Lower leg skin (tissue), 4 donors: ENCODE results near the gene SRSF11. TPM values are rescaled to one million over a fixed set of nuclear protein-coding genes. Genes with fewer than 3 reads are reported as not detected.
"Not testable (repeated sequence)": the region's sequence is repeated elsewhere in the genome, so short reads cannot be mapped to it uniquely, and the experiment has no call there.

ENCODE experiments used
- DNase-seq, 2 donors: peaks; one replicate each; pipeline ENCODE4 v3.0.0-alpha.2; 2019; ENCODE audit warnings: low spot score in 2 of 2
- H3K4me3 ChIP-seq: fragments of 200-600 bp; sonication (generic); 2 replicates; pipeline ENCODE4 v1.5.1; 2017; ENCODE audit warnings: mild to moderate bottlenecking, low read depth; ENCODE audit not compliant: poor library complexity, severe bottlenecking
- POLR2A ChIP-seq, 2 donors: fragments of 450-650 bp; IDR thresholded peaks; one replicate each; pipeline ENCODE4 v1.6.1; 2016 to 2017; ENCODE audit warnings: antibody characterized with exemption in 2 of 2, mild to moderate bottlenecking in 1 of 2, moderate library complexity in 1 of 2
- WGBS, 2 donors: methylation state at CpG; one replicate each; pipeline ENCODE4 v1.1.5; 2018; 5-methylcytosine and 5-hydroxymethylcytosine counted together
- intact Hi-C: fragments of 100-400 bp; cut with DNase I; formaldehyde crosslinking; loops from one replicate; pipeline ENCODE4 v1.15.0; 2023; ENCODE audit warnings: low total_unique reads
- total RNA-seq, 4 donors: library from RNA; depleted of rRNA; stranded (reverse); fragments of >200 nt; gene quantifications; one replicate each; pipeline ENCODE4 v1.1.0, GENCODE V29; 2016
- TF ChIP-seq, protein P1 (sequence below), 3 donors: fragments of 450-650 bp; IDR thresholded peaks; one replicate each; pipeline ENCODE4 v1.5.1; 2016; ENCODE audit warnings: antibody characterized with exemption in 3 of 3, mild to moderate bottlenecking in 3 of 3, moderate library complexity in 2 of 3

SRSF11 gene
- total RNA-seq, 4 donors from 2014 or later = 59.2 to 153 (median 98.7) TPM

DNA sequence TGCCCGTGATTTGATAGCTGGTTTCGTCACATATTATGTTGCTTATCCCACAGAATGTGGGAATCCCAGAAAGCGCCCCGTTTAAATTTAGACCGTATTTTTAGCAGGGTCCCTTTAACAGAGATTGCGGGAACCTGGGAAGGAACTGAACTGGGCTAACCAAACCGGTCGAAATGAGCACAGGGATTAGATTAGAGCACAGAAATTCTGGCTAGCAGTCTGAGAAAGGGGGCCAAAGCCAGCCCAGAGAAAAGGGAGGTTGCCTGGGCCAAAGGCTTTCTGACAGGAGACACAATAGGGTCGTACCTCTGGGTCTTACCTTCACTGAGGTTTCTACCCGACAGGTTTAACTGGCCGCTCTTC lies 16.1 kb upstream of the SRSF11 start:
- TF ChIP-seq, protein P1, sequence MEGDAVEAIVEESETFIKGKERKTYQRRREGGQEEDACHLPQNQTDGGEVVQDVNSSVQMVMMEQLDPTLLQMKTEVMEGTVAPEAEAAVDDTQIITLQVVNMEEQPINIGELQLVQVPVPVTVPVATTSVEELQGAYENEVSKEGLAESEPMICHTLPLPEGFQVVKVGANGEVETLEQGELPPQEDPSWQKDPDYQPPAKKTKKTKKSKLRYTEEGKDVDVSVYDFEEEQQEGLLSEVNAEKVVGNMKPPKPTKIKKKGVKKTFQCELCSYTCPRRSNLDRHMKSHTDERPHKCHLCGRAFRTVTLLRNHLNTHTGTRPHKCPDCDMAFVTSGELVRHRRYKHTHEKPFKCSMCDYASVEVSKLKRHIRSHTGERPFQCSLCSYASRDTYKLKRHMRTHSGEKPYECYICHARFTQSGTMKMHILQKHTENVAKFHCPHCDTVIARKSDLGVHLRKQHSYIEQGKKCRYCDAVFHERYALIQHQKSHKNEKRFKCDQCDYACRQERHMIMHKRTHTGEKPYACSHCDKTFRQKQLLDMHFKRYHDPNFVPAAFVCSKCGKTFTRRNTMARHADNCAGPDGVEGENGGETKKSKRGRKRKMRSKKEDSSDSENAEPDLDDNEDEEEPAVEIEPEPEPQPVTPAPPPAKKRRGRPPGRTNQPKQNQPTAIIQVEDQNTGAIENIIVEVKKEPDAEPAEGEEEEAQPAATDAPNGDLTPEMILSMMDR (IDR thresholded peaks at IDR 0.05) = no peak
- no peak for TF ChIP-seq POLR2A (IDR thresholded peaks at IDR 0.05)
- intact Hi-C loops = no loop called here
- WGBS, 2 donors = 0 to 1% methylated on average over 11 of the region's 11 CpGs
- peak overlapping the region; percentile 81 for H3K4me3 ChIP-seq
- DNase-seq = no peak

DNA sequence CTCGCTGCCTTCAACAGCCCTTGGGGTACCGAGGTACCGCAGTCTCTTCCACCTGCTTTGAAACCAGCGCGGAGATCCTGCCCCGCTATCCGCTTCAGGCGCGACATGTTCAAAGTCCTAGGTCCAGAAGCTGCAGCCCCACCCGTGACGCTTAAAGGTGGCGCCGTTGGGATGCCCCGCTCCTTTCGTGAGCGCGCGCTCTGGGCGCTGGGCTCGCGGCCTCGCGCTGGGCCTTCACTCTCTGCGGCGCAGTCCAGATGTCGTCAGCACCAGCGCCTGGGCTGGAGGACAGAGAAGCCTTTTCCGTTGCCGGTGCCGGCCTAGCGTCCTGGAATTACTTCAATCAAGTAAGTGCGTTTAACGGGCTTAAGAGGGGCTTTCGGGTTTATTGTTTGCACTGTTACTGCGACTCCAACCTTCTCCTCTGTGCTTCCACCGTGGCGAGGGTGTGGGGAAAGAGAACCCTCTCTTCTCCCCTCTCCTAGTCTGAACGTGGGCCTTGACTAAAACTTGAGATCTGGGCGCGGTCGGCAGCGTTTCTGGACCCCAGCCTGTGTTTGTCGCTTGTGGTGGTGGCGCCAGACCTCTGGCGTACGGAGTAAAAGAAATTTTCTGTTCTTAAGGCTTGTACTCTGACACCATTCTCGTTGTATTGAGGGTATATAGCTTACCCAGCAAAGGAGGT lies 15.6 kb upstream of the SRSF11 start, which contains the start of gene LRRC40:
Gene LRRC40 (minus strand): TSS at position 146 of the 685 bp plus-strand sequence. CDS start 39 bp downstream, at position 107.
- intact Hi-C loops = no loop called here
- WGBS, 2 donors = 0% methylated on average over 45 to 47 of the region's 47 CpGs
- TF ChIP-seq, protein P1 (IDR thresholded peaks at IDR 0.05) = peak in 1 of 3 donors; percentile 35
- TF ChIP-seq POLR2A (IDR thresholded peaks at IDR 0.05) = no peak
- peak within 1 kb of the TSS; percentile 81 for H3K4me3 ChIP-seq
- peak; percentile 95 to 99 for DNase-seq

DNA sequence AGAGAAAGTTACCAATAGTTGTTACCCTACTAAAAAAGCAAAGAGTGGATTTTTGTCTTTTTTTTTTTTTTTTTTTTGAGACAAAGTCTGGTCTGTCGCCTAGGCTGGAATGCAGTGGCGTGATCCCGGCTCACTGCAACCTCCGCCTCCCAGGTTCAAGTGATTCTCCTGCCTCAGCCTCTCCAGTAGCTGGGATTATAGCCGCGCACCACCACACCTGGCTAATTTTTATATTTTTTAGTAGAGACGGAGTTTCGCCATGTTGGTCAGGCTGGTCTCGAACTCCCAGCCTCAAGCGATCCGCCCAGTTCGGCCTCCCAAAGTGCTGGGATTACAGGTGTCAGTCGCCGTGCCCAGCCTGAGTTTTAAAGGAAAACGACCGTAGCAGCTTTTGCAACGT lies 14.3 kb upstream of the SRSF11 start:
- WGBS, 2 donors = 78 to 81% methylated on average over 17 of the region's 17 CpGs
- intact Hi-C loops, DNase-seq, H3K4me3 ChIP-seq: not testable (repeated sequence)

DNA sequence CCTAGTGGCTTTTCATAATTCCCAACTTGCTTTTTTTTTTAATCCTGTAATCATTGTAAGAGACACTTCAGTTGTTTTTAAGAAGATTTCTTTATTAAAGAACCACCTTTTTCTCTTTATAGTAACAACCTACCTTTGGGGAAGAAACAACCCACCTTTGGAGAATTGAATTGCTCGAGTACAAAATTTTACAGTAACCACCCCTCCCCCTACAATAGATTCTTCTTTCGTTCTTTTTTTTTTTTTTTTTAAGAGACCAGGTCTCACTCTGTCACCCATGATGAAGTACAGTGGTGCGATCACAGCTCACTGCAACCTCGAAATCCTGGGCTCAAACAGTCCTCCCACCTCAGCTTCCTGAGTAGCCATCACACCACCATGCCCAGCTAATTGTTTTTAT lies 13.7 kb upstream of the SRSF11 start:
- intact Hi-C loops = no loop called here
- no peak overlapping the region for H3K4me3 ChIP-seq
- no peak for DNase-seq
- WGBS, 2 donors = 88 to 90% methylated on average over 4 of the region's 4 CpGs
- TF ChIP-seq, protein P1 (IDR thresholded peaks at IDR 0.05) = no peak
- TF ChIP-seq POLR2A (IDR thresholded peaks at IDR 0.05) = no peak

DNA sequence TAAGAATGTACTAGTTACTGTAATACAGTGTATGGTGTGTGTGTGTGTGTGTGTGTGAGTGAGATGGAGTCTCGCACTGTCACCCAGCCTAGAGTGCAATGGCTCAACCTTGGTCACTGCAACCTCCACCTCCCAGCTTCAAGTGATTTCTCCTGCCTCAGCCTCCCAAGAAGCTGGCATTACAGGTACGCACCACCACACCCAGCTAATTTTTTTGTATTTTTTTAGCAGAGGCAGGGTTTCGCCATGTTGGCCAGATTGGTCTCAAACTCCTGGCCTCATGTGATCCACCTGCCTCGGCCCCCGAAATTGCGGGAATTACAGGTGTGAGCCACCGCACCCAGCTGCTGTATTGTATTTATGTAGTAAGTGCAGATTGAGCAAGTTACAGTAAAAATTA lies 12.9 kb upstream of the SRSF11 start:
- DNase-seq = peak in 1 of 2 donors; percentile 76
- intact Hi-C loops = no loop called here
- no peak overlapping the region for H3K4me3 ChIP-seq
- 95 to 96% methylated on average over 7 of the region's 7 CpGs for WGBS, 2 donors
- TF ChIP-seq POLR2A (IDR thresholded peaks at IDR 0.05) = no peak
- TF ChIP-seq, protein P1 (IDR thresholded peaks at IDR 0.05) = no peak

DNA sequence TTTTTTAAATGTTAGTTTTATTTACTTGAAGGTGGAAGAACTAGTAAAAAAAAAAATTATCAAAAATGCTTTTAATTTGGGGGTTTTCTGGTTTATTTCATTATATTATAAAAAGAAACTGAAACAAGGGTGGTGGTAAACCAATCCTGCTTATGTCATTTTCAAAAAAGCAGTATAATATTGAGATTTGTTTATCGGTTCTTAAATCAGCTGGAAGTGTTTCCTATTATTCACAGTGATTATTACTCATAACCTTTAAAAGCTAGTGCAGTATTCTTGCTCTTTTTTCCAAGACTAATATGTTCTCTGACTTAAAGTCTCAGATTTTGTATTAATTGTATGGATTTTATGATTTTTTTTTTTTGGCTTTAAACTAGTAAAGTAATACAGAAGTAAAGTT lies 10.4 kb upstream of the SRSF11 start:
- no peak for TF ChIP-seq POLR2A (IDR thresholded peaks at IDR 0.05)
- TF ChIP-seq, protein P1 (IDR thresholded peaks at IDR 0.05) = no peak
- intact Hi-C loops = no loop called here
- no peak for DNase-seq
- 26 to 39% methylated on average over 1 of the region's 1 CpG for WGBS, 2 donors
- no peak overlapping the region for H3K4me3 ChIP-seq
